ENCODE measurements around the gene ZNF750. TPM values are rescaled to one million over a fixed set of nuclear protein-coding genes. Genes with fewer than 3 reads are reported as not detected.

Gene ZNF750
- total RNA-seq, 4 donors from 2014 or later = not detected

DNA sequence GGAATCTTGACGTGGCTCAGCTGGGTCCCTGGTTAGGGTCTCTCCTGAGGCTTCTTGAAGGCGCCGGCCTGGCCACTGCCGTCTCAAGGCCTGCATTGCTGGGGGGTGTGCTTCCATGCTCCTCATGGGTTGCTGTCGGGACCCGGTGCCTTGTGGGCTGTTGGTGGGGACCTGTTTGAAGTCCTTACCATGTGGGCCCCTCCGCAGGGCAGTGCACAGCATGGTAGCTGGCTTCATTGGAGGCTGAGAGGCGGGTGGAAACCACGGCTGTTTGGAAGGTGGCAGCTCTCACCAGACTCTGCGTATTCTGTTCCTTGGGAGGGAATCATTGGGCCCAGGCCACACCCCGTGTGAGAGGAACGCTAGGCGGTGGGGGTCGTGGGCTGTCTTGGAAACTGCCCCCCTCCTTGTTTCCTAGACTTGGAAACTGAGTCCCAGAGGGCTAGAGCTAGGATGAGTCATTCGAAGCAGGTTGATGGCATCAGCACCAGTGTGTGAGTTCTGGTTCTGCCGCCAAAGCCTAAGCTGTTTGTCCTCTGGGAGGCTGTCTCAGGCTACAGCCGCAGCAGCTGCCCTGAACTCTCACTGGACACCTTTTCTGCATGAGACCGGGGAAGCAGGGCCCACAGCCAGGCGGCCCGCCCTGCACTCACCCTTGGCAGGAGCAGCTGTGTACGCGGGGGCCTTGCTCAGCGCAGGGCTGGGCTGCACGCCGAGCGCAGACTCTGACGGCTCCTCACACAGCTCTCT is 35.2 kb downstream of the ZNF750 start:
- Histone ChIP-seq H3K27me3 (no peaks in the 10 kb centered on the region), H3K4me1 (no peaks in the 10 kb centered on the region), H3K9me3 (no peaks in the 10 kb centered on the region), H3K27ac (peak overlapping the region; percentile 6 to 66 (median 48)), H3K4me3 (no peak overlapping the region), H3K36me3 (no peaks in the 10 kb centered on the region)
- in situ Hi-C loops (cut with MboI; ENCODE audit: low pct_ligation_motif_present in 1 of 4, low pct_unique_long_range_greater_than_20kb in 1 of 4, low sequenced_read_pairs in 3 of 4) (no loop called here), intact Hi-C loops (cut with DNase I; ENCODE audit: low total_unique reads) (no loop called here)
- peak; percentile 34 for DNase-seq
- WGBS, 2 donors (ENCODE audit: low coverage in 1 of 2) = 83% methylated on average over 26 of the region's 27 CpGs; no CpG with 5 or more reads in 1 of the 2 donors
- TF ChIP-seq, protein P1, sequence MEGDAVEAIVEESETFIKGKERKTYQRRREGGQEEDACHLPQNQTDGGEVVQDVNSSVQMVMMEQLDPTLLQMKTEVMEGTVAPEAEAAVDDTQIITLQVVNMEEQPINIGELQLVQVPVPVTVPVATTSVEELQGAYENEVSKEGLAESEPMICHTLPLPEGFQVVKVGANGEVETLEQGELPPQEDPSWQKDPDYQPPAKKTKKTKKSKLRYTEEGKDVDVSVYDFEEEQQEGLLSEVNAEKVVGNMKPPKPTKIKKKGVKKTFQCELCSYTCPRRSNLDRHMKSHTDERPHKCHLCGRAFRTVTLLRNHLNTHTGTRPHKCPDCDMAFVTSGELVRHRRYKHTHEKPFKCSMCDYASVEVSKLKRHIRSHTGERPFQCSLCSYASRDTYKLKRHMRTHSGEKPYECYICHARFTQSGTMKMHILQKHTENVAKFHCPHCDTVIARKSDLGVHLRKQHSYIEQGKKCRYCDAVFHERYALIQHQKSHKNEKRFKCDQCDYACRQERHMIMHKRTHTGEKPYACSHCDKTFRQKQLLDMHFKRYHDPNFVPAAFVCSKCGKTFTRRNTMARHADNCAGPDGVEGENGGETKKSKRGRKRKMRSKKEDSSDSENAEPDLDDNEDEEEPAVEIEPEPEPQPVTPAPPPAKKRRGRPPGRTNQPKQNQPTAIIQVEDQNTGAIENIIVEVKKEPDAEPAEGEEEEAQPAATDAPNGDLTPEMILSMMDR (IDR thresholded peaks at IDR 0.05) = no peak
- TF ChIP-seq POLR2AphosphoS5 (IDR thresholded peaks at IDR 0.05) = peak in 1 of 3 donors; percentile 26

DNA sequence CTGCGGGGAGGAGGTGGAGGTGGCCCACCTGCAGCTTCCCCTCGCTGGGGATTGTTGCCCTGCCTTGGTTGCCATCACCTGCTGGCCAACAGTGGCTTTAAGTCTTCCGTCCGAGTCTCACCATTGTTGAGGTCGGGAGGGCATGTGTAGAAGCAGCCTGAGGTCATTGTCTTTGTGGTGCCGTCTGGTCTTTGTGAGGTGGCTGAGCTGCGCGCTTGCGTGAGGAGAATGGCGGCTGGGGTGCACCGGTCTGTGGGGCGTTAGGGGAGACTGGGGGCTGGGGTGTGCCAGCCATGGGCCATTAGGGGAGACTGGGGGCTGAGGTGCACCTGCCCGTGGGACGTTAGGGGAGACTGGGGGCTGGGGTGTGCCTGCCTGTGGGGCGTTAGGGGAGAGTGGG is 36.2 kb downstream of the ZNF750 start:
- 97% methylated on average over 15 of the region's 15 CpGs; no CpG with 5 or more reads in 1 of the 2 donors for WGBS, 2 donors (ENCODE audit: low coverage in 1 of 2)
- intact Hi-C loops (cut with DNase I; ENCODE audit: low total_unique reads) (no loop called here), in situ Hi-C loops (cut with MboI; ENCODE audit: low pct_ligation_motif_present in 1 of 4, low pct_unique_long_range_greater_than_20kb in 1 of 4, low sequenced_read_pairs in 3 of 4) (no loop called here)
- DNase-seq = no peak
- H3K9me3 ChIP-seq = no peaks in the 10 kb centered on the region
- TF ChIP-seq POLR2A (IDR thresholded peaks at IDR 0.05) (no peak), EP300 (IDR thresholded peaks at IDR 0.05; ENCODE audit: low read depth) (no peak), POLR2AphosphoS5 (IDR thresholded peaks at IDR 0.05) (no peak)
- TF ChIP-seq, protein P1 (IDR thresholded peaks at IDR 0.05) = no peak
- no peaks in the 10 kb centered on the region for H3K27me3 ChIP-seq
- H3K36me3 ChIP-seq = no peaks in the 10 kb centered on the region
- H3K27ac ChIP-seq = no peak overlapping the region
- no peaks in the 10 kb centered on the region for H3K4me1 ChIP-seq
- no peak overlapping the region for H3K4me3 ChIP-seq

DNA sequence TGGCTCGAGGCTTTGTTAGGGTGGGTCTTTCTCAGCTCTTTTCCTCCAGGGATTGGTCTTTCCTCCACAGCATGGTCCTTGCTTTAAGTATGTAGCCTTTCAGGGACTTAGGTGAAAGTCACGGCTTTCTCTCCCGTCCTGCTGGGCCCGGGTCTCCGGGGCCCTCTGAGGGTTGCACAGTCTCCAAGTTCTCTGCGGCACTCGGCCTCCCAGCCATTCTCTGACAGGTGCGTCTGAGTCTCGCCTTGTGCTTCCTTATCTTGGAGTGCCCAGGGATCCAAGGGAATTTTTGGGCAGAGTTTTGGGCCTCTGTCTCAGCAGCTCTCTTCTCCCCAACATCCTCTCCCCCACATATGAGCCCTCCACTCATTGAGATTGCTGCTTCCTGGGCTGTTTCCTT is 36.6 kb downstream of the ZNF750 start:
- in situ Hi-C loops (cut with MboI; ENCODE audit: low pct_ligation_motif_present in 1 of 4, low pct_unique_long_range_greater_than_20kb in 1 of 4, low sequenced_read_pairs in 3 of 4) = no loop called here
- 96 to 100% methylated on average over 1 to 9 of the region's 9 CpGs for WGBS, 2 donors (ENCODE audit: low coverage in 1 of 2)
- H3K4me3 ChIP-seq = no peak overlapping the region
- intact Hi-C loops (cut with DNase I; ENCODE audit: low total_unique reads) = no loop called here
- no peaks in the 10 kb centered on the region for H3K36me3 ChIP-seq
- TF ChIP-seq POLR2A (IDR thresholded peaks at IDR 0.05) (no peak), POLR2AphosphoS5 (IDR thresholded peaks at IDR 0.05) (no peak), EP300 (IDR thresholded peaks at IDR 0.05; ENCODE audit: low read depth) (no peak)
- TF ChIP-seq, protein P1 (IDR thresholded peaks at IDR 0.05) = no peak
- no peaks in the 10 kb centered on the region for H3K4me1 ChIP-seq
- no peak overlapping the region for H3K27ac ChIP-seq
- DNase-seq = no peak
- no peaks in the 10 kb centered on the region for H3K9me3 ChIP-seq
- H3K27me3 ChIP-seq = no peaks in the 10 kb centered on the region

DNA sequence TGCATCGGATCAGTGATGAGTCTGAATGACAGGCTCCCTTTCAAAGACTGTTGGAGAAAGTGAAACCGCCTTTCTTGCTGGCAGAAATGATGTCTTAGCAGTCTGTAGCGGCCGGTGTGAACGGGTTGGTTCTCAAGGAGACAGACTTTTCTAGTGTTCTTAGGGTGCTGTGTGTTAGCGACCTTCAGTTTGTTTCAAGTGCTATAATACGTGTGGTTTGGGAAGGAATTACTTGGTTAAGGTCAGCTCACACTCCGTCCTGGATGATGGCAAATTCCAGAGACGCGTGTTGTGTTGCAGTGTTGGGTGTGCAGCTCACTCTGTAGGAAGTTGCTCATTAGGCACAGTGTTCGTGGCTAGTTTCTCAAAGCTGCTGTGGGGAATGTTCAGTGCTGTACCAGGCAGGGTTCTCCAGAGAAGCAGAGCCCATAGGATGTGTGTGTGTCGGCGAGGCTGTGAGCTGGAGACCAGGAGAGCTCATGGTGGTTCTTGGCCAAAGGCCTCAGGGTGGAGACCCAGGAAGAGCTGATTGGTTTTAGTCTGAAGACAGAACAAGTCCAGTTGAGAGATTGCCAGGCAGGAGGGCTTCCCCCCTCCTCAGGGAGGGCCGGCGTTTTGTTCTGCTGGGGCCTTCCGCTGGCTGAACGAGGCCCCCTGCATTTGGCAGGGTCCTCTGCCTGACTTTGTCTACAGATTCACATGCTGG is 37.6 kb downstream of the ZNF750 start:
- Histone ChIP-seq H3K9me3 (no peaks in the 10 kb centered on the region), H3K27me3 (no peaks in the 10 kb centered on the region), H3K36me3 (no peaks in the 10 kb centered on the region), H3K27ac (no peak overlapping the region), H3K4me3 (no peak overlapping the region), H3K4me1 (no peaks in the 10 kb centered on the region)
- 94 to 99% methylated on average over 12 to 17 of the region's 17 CpGs for WGBS, 2 donors (ENCODE audit: low coverage in 1 of 2)
- no peak for DNase-seq
- in situ Hi-C loops (cut with MboI; ENCODE audit: low pct_ligation_motif_present in 1 of 4, low pct_unique_long_range_greater_than_20kb in 1 of 4, low sequenced_read_pairs in 3 of 4) = no loop called here
- intact Hi-C loops (cut with DNase I; ENCODE audit: low total_unique reads) = no loop called here
- TF ChIP-seq, protein P1 (IDR thresholded peaks at IDR 0.05) = no peak
- TF ChIP-seq POLR2A (IDR thresholded peaks at IDR 0.05) = no peak
- no peak for TF ChIP-seq EP300 (IDR thresholded peaks at IDR 0.05; ENCODE audit: low read depth)
- TF ChIP-seq POLR2AphosphoS5 (IDR thresholded peaks at IDR 0.05) = no peak

Measured in transverse colon (tissue), 4 donors.